Measurements from ENCODE around the gene NR1H4. TPM values are rescaled to one million over a fixed set of nuclear protein-coding genes. Genes with fewer than 3 reads are reported as not detected.

Gene NR1H4
- total and polyA plus RNA-seq, 2 of the 13 experiments (the other 11 are each of a cell fraction or from before 2014, with no cell fraction given), result 27.3 to 114 TPM

- no peak for TF ChIP-seq ZHX2 (IDR thresholded peaks at IDR 0.05; ENCODE audit: low read depth)
- no peak for TF ChIP-seq ZHX2 (CRISPR knock-in tag; IDR thresholded peaks at IDR 0.05; ENCODE audit: borderline replicate concordance)
- no peak for TF ChIP-seq TFDP2 (CRISPR knock-in tag; IDR thresholded peaks at IDR 0.05)
- TF ChIP-seq LCORL (IDR thresholded peaks at IDR 0.05), result no peak
- TF ChIP-seq LCORL (CRISPR knock-in tag; IDR thresholded peaks at IDR 0.05), result peak; percentile 33; the same call in 1 of the 2 replicates
- TF ChIP-seq TOE1 (CRISPR knock-in tag; IDR thresholded peaks at IDR 0.05), result no peak
- no peak for TF ChIP-seq ZNF720 (CRISPR knock-in tag; IDR thresholded peaks at IDR 0.05)
- no peak for TF ChIP-seq ZNF547 (CRISPR knock-in tag; IDR thresholded peaks at IDR 0.05)
- no peak for TF ChIP-seq PAX8 (CRISPR knock-in tag; IDR thresholded peaks at IDR 0.05; ENCODE audit: borderline replicate concordance)
- TF ChIP-seq BRF2 (CRISPR knock-in tag; IDR thresholded peaks at IDR 0.05), result no peak
- TF ChIP-seq KLF13 (CRISPR knock-in tag; IDR thresholded peaks at IDR 0.05), result no peak
- no peak for TF ChIP-seq CENPX (CRISPR knock-in tag; IDR thresholded peaks at IDR 0.05)
- TF ChIP-seq SALL1 (CRISPR knock-in tag; IDR thresholded peaks at IDR 0.05), result no peak; the same call in 1 of the 2 replicates
- no peak for TF ChIP-seq TRIM24 (CRISPR knock-in tag; IDR thresholded peaks at IDR 0.05)
- TF ChIP-seq ZNF670 (CRISPR knock-in tag; IDR thresholded peaks at IDR 0.05; ENCODE audit: borderline replicate concordance), result no peak
- no peak for TF ChIP-seq ZNF550 (CRISPR knock-in tag; IDR thresholded peaks at IDR 0.05; ENCODE audit: borderline replicate concordance)
- TF ChIP-seq SMAD9 (CRISPR knock-in tag; IDR thresholded peaks at IDR 0.05), result no peak
- TF ChIP-seq KDM3A (CRISPR knock-in tag; IDR thresholded peaks at IDR 0.05; ENCODE audit: low read depth), result no peak; the same call in 1 of the 2 replicates
- no peak for TF ChIP-seq FOXC1 (CRISPR knock-in tag; IDR thresholded peaks at IDR 0.05; ENCODE audit: borderline replicate concordance)
- no peak for TF ChIP-seq ZNF33B (CRISPR knock-in tag; IDR thresholded peaks at IDR 0.05)
- no peak for TF ChIP-seq ZNF749 (CRISPR knock-in tag; IDR thresholded peaks at IDR 0.05; ENCODE audit: borderline replicate concordance)
- TF ChIP-seq CREM (IDR thresholded peaks at IDR 0.05), result peak; percentile 57; the same call in 1 of the 2 replicates
- no peak for TF ChIP-seq CREM (CRISPR knock-in tag; IDR thresholded peaks at IDR 0.05)
- no peak for TF ChIP-seq E2F1 (CRISPR knock-in tag; IDR thresholded peaks at IDR 0.05)
These were observed 9.1 kb upstream of the NR1H4 start (continued) for GRCh38 chr12:100464529-100464928.
